HPDE6-E6E7 (cell line): ENCODE data around the gene GORASP1.

Source experiments
- DNase-seq: peaks from one replicate; pipeline ENCODE4 v3.0.0; 2011; ENCODE audit warnings: missing footprints; ENCODE audit errors: extremely low spot score

GORASP1 gene

DNA sequence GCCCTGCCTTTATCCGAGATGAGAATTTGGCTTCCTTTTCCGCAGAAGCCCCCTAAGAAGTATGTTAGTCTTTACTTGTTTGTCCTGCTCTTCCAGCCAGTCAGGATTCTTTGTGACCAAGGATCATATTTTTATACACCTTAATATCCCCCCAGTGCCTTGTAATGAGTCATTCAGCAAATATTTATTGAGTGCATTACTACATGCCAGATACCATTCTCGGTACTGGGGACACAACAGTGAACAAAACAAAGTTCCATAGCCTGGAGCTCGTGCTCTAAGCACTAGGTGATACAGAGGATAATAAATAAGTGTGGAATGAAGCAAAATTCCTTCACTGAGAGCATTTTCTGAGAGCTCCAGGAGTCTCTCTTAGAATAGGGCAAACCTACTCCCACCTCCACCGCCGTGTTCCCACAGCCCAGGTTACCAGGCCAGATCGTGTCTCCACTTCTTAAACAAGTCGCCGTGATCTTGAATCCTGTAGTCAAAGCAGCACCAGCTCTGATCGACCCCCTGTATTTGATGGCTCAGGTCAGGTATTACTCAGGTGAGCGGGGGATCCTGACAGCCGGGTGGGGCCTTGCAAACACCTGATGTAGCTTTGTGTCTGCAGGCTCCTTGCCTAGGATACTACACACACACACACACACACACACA is 18.5 kb upstream of the GORASP1 start:
- no peak for DNase-seq

GRCh38 chr3:39124876-39125840 is 17.7 kb upstream of the GORASP1 start:
- DNase-seq: no peak

GRCh38 chr3:39122813-39123212 is 15.4 kb upstream of the GORASP1 start:
- DNase-seq: no peak

DNA sequence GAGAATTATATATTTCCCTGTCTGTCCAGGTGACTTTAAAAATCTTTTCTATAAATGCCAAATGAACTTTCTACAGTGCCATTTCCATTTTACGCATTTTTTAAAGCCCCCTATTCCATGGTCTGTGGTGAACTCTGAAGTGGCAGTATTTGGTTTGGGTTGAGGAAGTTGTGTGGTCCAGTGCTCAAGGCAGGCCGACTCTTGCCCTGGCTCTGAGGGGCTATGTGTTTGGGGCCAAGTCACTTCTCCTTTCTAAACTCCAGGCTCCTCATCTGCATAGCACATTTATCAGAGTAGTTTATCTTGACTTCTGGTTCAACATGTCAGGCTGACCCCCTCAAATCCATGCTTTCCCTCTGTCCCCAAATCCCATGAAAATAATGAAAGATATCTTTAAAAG is 14.2 kb upstream of the GORASP1 start:
- DNase-seq: no peak

DNA sequence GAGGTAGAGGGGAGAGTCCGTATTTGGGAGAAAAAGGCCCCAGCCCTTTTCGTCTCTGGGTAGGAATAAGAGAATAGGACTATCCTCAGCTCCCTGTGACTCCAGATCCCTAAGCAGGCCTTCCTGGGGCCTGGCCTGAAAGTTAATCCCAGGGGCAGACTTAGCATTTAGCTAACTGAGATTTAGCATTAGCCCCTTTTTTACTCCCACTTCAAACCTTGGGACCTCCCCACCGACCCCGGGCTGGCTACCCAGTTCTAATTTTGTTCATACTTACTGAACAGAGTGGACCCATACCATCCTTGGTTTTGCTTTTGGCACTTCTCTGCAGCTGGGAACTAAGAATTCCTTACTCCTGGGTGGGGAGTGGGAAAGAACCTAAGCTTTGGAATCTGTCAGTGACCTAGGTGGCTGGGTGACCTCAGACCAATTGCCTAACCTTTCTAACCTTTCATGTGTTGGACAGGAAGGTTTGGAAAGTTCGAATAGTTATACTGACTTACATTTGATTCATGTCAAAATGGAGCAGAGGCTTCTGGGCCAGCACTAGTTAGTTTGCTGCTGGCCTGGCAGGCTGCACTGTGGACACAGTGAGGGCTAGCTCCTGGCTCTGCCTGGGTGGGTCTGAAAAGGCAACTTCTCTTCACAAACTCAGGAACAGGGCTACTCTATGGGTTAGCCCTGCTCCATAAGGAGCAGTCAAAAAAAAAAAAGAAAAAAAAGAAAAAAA is 11.7 kb upstream of the GORASP1 start:
- DNase-seq: no peak

- DNase-seq: no peak
These were observed 10.7 kb upstream of the GORASP1 start for GRCh38 chr3:39118079-39118478.

GRCh38 chr3:39115870-39116269 is 8.4 kb upstream of the GORASP1 start:
- DNase-seq: no peak

- no peak for DNase-seq
These were observed 7.0 kb upstream of the GORASP1 start for GRCh38 chr3:39114456-39114855.

DNA sequence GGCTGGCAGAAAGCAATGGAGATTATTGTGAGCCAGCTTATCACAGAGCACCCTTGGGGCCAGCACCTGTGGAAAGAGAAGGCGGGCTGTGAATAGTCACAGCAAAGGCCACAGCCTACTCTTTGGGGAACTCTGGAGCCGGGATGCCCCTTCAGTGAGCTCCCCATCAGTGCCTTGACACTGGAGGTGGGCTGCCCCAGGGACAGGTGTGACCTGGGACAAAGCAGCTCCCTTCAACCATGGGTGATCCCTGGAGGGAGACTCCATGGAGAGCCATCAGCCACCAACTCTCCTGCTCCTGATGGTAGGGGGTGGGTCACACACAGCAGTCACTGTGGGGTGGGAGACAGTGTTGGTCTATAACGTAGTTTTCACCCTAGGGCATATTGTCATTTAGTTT is 5.9 kb upstream of the GORASP1 start:
- DNase-seq: no peak

DNA sequence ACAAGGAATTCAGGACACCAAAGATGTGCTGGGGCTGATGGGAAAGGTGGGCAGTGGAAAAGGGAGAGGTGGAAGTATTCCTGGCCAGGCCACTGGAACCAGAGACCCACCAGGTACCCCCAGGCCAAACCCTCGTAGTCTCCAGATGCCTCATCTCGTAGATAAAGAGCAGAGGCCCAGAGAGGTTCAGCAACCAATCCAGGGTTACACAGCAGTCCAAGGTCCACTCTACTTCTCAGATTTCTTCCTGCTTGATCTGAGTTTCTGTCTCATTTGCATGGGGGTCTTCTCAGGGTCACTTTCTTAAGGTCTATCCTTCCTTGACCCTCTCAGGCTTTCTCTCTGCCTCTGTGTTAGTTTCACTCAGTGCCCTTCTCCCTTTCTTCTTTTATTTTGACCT is 5.1 kb upstream of the GORASP1 start:
- no peak for DNase-seq

GRCh38 chr3:39112113-39112512 is 4.7 kb upstream of the GORASP1 start:
- no peak for DNase-seq

GRCh38 chr3:39110041-39110639 is 2.7 kb upstream of the GORASP1 start:
- no peak for DNase-seq

- DNase-seq: no peak
These were observed 1.7 kb upstream of the GORASP1 start for GRCh38 chr3:39109086-39109485.

DNA sequence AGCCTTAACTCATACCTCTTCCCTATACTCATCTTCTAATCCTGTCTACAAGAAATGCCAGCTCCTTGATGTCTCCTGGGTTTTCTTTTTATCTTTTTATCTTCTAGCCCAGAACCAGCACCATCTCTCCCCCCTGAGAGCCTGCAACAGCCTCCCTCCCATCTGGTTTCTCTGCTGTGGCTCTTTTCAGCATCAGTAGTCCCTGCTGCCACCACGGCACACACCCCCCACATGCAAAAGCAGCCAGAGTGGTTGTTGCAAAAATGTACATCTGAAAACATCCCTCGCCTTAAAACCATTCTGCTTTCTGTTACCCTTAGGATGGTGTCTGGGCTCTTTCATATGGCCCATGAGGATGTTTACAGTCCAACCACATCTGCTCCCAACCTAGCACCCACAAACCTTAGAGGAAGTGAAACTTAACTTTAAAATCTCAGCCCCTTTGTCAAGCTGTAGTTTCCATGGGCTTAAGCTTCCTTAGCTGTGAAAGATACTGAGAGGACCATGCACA is 828 bp upstream of the GORASP1 start:
- no peak for DNase-seq

DNA sequence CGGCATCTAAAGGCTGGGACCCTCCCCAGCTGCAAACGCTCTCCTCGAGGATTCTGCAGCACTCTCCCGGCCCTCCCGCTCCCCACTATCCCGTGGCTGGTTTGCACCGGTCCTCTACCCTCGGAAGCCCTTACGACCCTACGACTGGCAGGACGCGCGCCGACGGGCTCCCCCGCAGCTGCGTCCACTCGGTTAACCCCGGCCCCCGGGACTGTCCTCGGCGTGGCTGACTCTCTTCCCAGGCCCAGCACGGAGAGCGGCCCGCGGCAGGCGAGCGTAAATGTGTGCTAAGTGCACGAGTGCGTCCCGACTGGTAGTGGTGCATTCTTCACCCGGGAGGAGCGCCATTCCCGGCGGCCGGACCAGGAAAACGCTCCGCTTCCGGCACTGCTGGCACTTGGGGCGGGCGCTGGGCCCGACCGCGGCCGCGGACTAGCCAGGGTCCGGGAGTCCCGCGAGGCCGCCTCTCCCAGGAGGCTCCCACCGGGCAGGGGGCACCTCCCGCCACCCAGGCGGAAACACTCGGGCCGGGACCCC is 508 bp downstream of the GORASP1 start:
- DNase-seq: no peak

DNA sequence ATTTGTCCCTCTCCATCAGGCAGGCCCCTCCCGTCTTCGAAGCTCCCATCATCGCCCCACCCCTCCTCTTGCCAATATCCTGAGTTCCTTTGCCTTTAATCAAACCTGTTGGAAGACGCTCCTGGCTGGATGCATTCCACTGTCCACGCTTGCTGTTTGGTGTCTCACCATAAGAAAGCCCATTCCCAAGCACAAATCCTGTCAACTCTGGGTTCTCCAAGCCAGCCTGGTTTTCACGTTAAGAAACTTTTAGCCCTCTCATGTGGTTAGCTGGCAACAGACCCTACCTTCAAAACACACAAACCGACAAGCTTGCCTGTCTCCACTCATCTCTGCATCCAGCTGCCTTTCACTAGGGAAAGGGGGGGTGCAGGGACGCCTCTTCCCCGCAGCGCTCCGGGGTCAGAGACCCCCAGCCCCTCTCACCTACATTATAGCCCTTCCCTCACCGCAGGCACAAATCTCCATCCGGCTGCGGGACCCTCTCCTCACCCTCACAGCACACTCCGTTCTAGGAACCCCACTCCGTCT is 1.1 kb downstream of the GORASP1 start:
- DNase-seq: no peak

- no peak for DNase-seq
These were observed 1.8 kb downstream of the GORASP1 start for GRCh38 chr3:39105687-39106063.

GRCh38 chr3:39104961-39105686 is 2.3 kb downstream of the GORASP1 start:
- no peak for DNase-seq

- no peak for DNase-seq
These were observed 3.5 kb downstream of the GORASP1 start for GRCh38 chr3:39103791-39104552.

GRCh38 chr3:39103324-39103693 is 4.1 kb downstream of the GORASP1 start:
- DNase-seq: no peak
